Activated T-cell treated with anti-CD3 and anti-CD28 coated beads, Interleukin-2, amount 50 U/mL, for 4 hours (primary cell): ENCODE data around the gene SCN8A. TPM values are rescaled to one million over a fixed set of nuclear protein-coding genes. Genes with fewer than 3 reads are reported as not detected.

ENCODE experiments used
- ATAC-seq, 2 donors: fragments of 200-7000 bp; cut with Tn5 transposase; one replicate each; pipeline ENCODE4 v1.10.0; 2021
- DNase-seq: peaks from one replicate; pipeline ENCODE4 v3.0.0-alpha.2; 2020
- H3K27me3 Mint-ChIP-seq: one replicate; pipeline ENCODE4 v1.8.0; 2021; ENCODE audit warnings: low read depth, mixed read lengths
- H3K36me3 Mint-ChIP-seq: one replicate; pipeline ENCODE4 v1.8.0; 2022; ENCODE audit warnings: mixed read lengths; ENCODE audit not compliant: insufficient read depth
- H3K4me1 Mint-ChIP-seq: one replicate; pipeline ENCODE4 v1.8.0; 2021; ENCODE audit warnings: low read depth, mixed read lengths
- H3K4me3 Mint-ChIP-seq: one replicate; pipeline ENCODE4 v1.8.0; 2021; ENCODE audit warnings: mild to moderate bottlenecking, moderate library complexity, mixed read lengths
- H3K9me3 Mint-ChIP-seq: one replicate; pipeline ENCODE4 v1.8.0; 2021; ENCODE audit warnings: mixed read lengths
- total RNA-seq, 3 donors: library from RNA; stranded (reverse); gene quantifications; one replicate each; pipeline ENCODE4 v1.2.1, GENCODE V29; 2021

Gene SCN8A
- total RNA-seq, 3 donors from 2014 or later, result 0.23 to 0.46 (median 0.45) TPM

DNA sequence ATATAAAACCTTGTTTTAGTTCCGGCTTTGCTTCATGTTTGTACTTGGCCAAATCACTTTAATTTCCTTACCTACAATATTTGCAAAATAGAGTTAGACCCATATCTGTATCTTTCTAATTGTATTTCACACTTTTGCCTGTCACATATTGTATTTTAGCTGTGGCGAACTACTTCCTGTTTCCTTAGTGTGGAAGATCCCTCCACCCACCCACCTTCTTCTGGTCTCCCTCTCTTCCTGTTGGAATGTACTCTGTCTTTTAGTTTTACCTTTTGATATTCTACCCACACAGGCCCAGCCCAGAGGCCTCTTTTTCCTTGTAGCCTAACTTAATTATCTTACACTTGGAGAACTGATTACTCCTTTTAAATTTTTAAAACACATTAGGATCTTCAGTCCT is 78.2 kb downstream of the SCN8A start:
- DNase-seq (no peak), ATAC-seq (no peak)
- Mint-ChIP-seq H3K27me3 (peaks cover 2% of the 10 kb centered on the region), H3K4me1 (peaks cover 6% of the 10 kb centered on the region), H3K36me3 (no peaks in the 10 kb centered on the region), H3K9me3 (no peaks in the 10 kb centered on the region), H3K4me3 (no peak overlapping the region)

GRCh38 chr12:51669996-51670395 is 79.0 kb downstream of the SCN8A start:
- ATAC-seq, result no peak
- Mint-ChIP-seq H3K4me1 (peaks cover 6% of the 10 kb centered on the region), H3K27me3 (peaks cover 5% of the 10 kb centered on the region), H3K4me3 (no peak overlapping the region), H3K9me3 (no peaks in the 10 kb centered on the region), H3K36me3 (no peaks in the 10 kb centered on the region)
- no peak for DNase-seq

GRCh38 chr12:51672334-51672733 is 81.3 kb downstream of the SCN8A start:
- H3K9me3 Mint-ChIP-seq, result no peaks in the 10 kb centered on the region

GRCh38 chr12:51675071-51675803 is 84.2 kb downstream of the SCN8A start:
- no peak overlapping the region for H3K4me3 Mint-ChIP-seq
- no peaks in the 10 kb centered on the region for H3K4me1 Mint-ChIP-seq
- DNase-seq (no peak), ATAC-seq (no peak)
- no peaks in the 10 kb centered on the region for H3K36me3 Mint-ChIP-seq
- peaks cover 10% of the 10 kb centered on the region for H3K27me3 Mint-ChIP-seq
- no peaks in the 10 kb centered on the region for H3K9me3 Mint-ChIP-seq

More at GRCh38 chr12:51672334-51672733, 81.3 kb downstream of the SCN8A start:
- Mint-ChIP-seq H3K4me3 (no peak overlapping the region), H3K36me3 (no peaks in the 10 kb centered on the region), H3K27me3 (peaks cover 5% of the 10 kb centered on the region), H3K4me1 (peaks cover 6% of the 10 kb centered on the region)
- DNase-seq (no peak), ATAC-seq (no peak)

GRCh38 chr12:51676875-51677274 is 85.8 kb downstream of the SCN8A start:
- Mint-ChIP-seq H3K4me1 (no peaks in the 10 kb centered on the region), H3K36me3 (no peaks in the 10 kb centered on the region), H3K27me3 (peaks cover 11% of the 10 kb centered on the region), H3K9me3 (no peaks in the 10 kb centered on the region), H3K4me3 (no peak overlapping the region)
- no peak for ATAC-seq
- DNase-seq, result no peak

- no peak overlapping the region for H3K4me3 Mint-ChIP-seq
- H3K9me3 Mint-ChIP-seq, result no peaks in the 10 kb centered on the region
- no peaks in the 10 kb centered on the region for H3K4me1 Mint-ChIP-seq
- peaks cover 10% of the 10 kb centered on the region for H3K27me3 Mint-ChIP-seq
- H3K36me3 Mint-ChIP-seq, result no peaks in the 10 kb centered on the region
- no peak for ATAC-seq
- DNase-seq, result no peak
These were observed 86.4 kb downstream of the SCN8A start for GRCh38 chr12:51677284-51677968.

GRCh38 chr12:51678086-51678724 is 87.2 kb downstream of the SCN8A start:
- DNase-seq, result peak; percentile 5
- H3K4me1 Mint-ChIP-seq, result no peaks in the 10 kb centered on the region
- no peaks in the 10 kb centered on the region for H3K9me3 Mint-ChIP-seq
- no peak overlapping the region for H3K4me3 Mint-ChIP-seq
- no peaks in the 10 kb centered on the region for H3K36me3 Mint-ChIP-seq
- peak in 1 of 2 donors; percentile 71 for ATAC-seq
- H3K27me3 Mint-ChIP-seq, result peaks cover 10% of the 10 kb centered on the region

DNA sequence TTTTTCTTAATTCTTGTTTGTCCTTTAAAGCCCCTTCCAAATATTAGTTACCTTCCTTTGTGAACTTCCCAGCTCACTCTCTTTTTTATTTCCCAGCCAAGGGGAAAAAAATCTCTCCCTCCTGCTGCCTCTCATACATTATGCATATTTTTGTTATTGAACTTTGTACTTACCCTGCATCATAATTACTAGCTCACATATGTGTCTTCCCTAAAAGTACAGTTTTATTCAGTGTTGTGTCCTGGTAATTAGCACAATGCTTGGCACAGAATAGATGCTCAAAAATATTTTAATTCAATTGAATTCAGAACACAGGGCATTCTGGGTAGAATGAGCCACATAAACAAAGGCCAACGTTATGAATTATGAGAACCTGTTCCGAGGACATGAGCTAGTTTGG is 91.9 kb downstream of the SCN8A start:
- no peaks in the 10 kb centered on the region for H3K36me3 Mint-ChIP-seq
- no peak for ATAC-seq
- no peak overlapping the region for H3K4me3 Mint-ChIP-seq
- DNase-seq, result no peak
- no peaks in the 10 kb centered on the region for H3K9me3 Mint-ChIP-seq
- peaks cover 5% of the 10 kb centered on the region for H3K27me3 Mint-ChIP-seq
- no peaks in the 10 kb centered on the region for H3K4me1 Mint-ChIP-seq

DNA sequence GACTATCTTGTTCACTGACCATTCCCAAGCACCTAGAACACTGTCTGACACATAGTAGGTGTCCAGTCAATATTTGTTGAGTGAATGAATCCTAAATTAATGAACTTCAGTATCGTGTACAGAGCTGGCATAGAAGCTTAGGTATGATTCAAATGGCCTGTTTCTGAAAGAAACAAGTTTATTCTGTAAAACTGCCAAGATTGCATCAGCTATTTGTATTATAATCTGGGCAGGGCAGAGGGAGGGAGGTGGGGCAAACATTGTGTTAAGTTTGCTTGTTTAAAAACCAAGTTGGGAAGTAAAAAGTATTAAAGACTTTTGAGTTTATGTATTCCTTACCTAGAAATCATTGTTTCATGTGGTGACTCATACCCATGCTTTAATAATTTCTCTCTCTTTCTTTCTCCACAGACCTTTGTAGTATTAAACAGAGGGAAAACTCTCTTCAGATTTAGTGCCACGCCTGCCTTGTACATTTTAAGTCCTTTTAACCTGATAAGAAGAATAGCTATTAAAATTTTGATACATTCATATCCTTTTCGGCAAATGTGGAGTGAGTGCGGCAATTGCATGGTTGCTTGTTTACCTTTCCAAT is 92.8 kb downstream of the SCN8A start:
- H3K9me3 Mint-ChIP-seq, result no peaks in the 10 kb centered on the region
- H3K36me3 Mint-ChIP-seq, result no peaks in the 10 kb centered on the region
- DNase-seq, result no peak
- peaks cover 4% of the 10 kb centered on the region for H3K27me3 Mint-ChIP-seq
- no peak for ATAC-seq
- no peaks in the 10 kb centered on the region for H3K4me1 Mint-ChIP-seq
- H3K4me3 Mint-ChIP-seq, result no peak overlapping the region

DNA sequence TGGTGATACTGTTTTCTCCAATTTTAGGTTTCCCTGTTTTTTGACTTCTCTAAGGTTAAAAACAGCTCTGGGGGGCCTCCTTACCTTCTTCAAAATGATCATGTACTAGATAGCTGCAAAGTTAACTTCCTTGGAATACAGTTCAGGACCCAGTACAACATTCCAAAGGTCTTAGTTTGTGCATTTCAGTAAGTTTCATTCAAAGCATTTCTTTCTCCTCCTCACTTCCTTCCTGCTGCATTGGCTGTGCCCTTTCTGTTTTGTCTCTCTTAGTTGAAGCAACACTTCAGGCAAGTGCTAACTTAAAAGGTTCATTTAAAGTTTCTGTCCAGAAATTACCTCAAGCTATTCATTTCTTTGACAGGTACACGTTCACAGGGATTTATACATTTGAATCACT is 95.7 kb downstream of the SCN8A start:
- Mint-ChIP-seq H3K4me1 (no peaks in the 10 kb centered on the region), H3K36me3 (no peaks in the 10 kb centered on the region), H3K4me3 (no peak overlapping the region), H3K9me3 (no peaks in the 10 kb centered on the region), H3K27me3 (peaks cover 2% of the 10 kb centered on the region)
- no peak for DNase-seq
- no peak for ATAC-seq

DNA sequence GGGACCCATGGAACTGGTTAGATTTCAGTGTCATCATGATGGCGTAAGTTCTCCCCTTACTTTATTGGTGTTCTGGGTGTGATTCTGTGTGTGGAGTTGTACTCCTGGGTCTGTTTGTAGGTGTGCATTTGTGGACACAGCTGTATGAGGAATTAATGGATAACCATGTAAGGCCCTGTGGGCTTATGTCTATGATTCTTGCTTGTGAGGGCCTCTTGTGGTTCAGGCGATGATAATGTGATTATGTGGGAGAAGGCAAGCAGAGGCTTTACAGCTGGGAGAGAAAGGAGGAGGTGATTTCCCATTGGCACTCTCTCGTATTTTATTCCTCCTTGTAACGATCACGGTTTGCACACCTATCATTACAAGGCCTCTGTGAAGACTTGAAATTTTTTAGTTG is 96.1 kb downstream of the SCN8A start:
- no peak for DNase-seq
- Mint-ChIP-seq H3K4me3 (no peak overlapping the region), H3K36me3 (no peaks in the 10 kb centered on the region), H3K9me3 (no peaks in the 10 kb centered on the region), H3K27me3 (peaks cover 2% of the 10 kb centered on the region), H3K4me1 (no peaks in the 10 kb centered on the region)
- no peak for ATAC-seq

DNA sequence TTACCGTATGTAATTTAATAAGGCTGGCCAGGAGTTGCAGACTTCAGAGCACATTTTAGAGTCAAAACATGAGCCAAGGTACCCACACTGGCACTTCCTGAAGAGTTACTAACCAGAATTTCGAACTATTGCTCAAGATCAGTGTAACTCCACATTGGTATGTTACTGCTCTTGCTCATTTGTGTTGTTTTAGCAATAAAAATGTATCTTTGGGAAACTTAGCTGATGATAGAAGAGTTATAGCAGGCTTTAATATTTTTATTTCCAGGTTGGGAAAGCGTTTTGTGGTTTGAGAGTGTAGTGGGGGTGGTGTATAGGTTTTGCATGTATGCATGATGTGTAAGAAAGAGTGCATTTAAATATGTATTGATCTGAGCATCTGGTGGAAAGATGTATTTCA is 96.6 kb downstream of the SCN8A start:
- Mint-ChIP-seq H3K4me3 (no peak overlapping the region), H3K27me3 (peaks cover 2% of the 10 kb centered on the region), H3K4me1 (no peaks in the 10 kb centered on the region), H3K36me3 (no peaks in the 10 kb centered on the region), H3K9me3 (no peaks in the 10 kb centered on the region)
- ATAC-seq, result no peak
- DNase-seq, result no peak

DNA sequence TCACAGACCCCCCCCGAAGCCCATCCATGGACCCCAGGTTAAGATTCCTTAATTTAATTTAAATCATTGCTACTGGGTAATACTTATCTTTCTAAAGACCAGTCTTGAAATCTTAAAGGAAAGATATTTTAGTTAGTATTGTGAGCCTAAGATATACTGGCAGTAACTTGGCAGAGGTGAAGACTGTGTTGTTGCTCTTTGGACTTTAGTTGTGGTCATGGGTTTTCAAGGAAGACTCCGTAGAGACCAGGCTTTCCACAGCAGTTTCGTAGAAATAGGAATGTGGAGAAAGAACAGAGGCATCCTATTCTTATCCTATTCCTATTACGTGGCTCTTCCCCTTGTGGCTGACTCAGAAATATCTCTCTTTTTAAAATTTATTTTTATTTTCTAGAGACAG is 99.0 kb downstream of the SCN8A start:
- H3K9me3 Mint-ChIP-seq, result no peaks in the 10 kb centered on the region
- no peak overlapping the region for H3K4me3 Mint-ChIP-seq
- H3K36me3 Mint-ChIP-seq, result no peaks in the 10 kb centered on the region
- DNase-seq (no peak), ATAC-seq (no peak)
- H3K27me3 Mint-ChIP-seq, result no peaks in the 10 kb centered on the region
- no peaks in the 10 kb centered on the region for H3K4me1 Mint-ChIP-seq

DNA sequence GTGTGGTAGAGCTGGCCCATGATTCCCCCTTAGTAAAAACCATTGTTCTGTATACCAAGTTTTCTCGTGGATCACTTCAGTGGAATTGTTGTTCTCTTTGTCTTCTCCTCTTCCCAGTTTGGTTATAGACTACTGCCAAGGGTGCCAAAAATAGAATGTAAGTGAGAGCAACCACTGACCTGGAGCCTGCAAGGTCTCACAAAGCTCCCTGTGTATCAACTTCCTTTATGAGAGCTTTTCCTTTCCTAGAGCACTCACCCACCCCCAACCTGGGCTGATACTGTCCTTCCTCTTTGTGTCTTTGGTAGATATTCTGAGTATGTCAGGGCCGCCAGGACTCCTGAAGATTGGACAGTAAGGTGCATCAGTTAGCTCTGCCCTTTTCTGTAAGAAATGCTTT is 101.0 kb downstream of the SCN8A start:
- ATAC-seq (no peak), DNase-seq (no peak)
- no peak overlapping the region for H3K4me3 Mint-ChIP-seq
- H3K36me3 Mint-ChIP-seq, result no peaks in the 10 kb centered on the region
- H3K27me3 Mint-ChIP-seq, result no peaks in the 10 kb centered on the region
- H3K9me3 Mint-ChIP-seq, result no peaks in the 10 kb centered on the region
- no peaks in the 10 kb centered on the region for H3K4me1 Mint-ChIP-seq
